Naive B cell (primary cell): Measurements from ENCODE around the gene RAB31. TPM values are rescaled to one million over a fixed set of nuclear protein-coding genes. Genes with fewer than 3 reads are reported as not detected.

Experiments
- ATAC-seq, 2 donors: fragments of 150-1000 bp; cut with Tn5 transposase; 2 replicates each; pipeline ENCODE4 v1.10.0; 2021; ENCODE audit warnings: low read depth in 2 of 2, mild to moderate bottlenecking in 2 of 2, moderate library complexity in 2 of 2
- DNase-seq: peaks from one replicate; pipeline ENCODE4 v3.0.0; 2022
- H3K27ac Mint-ChIP-seq, 6 donors: one replicate each; pipeline ENCODE4 v1.8.0; 2020 to 2022; ENCODE audit warnings: mild to moderate bottlenecking in 6 of 6, mixed read lengths in 6 of 6, moderate library complexity in 5 of 6, inconsistent platforms in 2 of 6
- H3K27me3 Mint-ChIP-seq, 3 donors: one replicate each; pipeline ENCODE4 v1.8.0; 2021 to 2022; ENCODE audit warnings: mixed read lengths in 3 of 3, mild to moderate bottlenecking in 1 of 3
- H3K36me3 Mint-ChIP-seq, 2 donors: one replicate each; pipeline ENCODE4 v1.8.0; 2020 to 2022; ENCODE audit warnings: mixed read lengths in 2 of 2, inconsistent platforms in 1 of 2, mild to moderate bottlenecking in 1 of 2
- H3K4me1 Mint-ChIP-seq, 3 donors: one replicate each; pipeline ENCODE4 v1.8.0; 2020 to 2022; ENCODE audit warnings: mixed read lengths in 3 of 3, inconsistent platforms in 1 of 3, mild to moderate bottlenecking in 1 of 3, moderate library complexity in 1 of 3
- H3K4me3 Mint-ChIP-seq, 8 donors: one replicate each; pipeline ENCODE4 v1.8.0; 2020 to 2022; ENCODE audit warnings: mild to moderate bottlenecking in 8 of 8, mixed read lengths in 8 of 8, moderate library complexity in 8 of 8, inconsistent platforms in 2 of 8
- H3K9me3 Mint-ChIP-seq, 7 donors: one replicate each; pipeline ENCODE4 v1.8.0; 2020 to 2022; ENCODE audit warnings: mixed read lengths in 7 of 7, mild to moderate bottlenecking in 5 of 7, inconsistent platforms in 2 of 7, moderate library complexity in 1 of 7
- polyA plus RNA-seq, 6 donors: library from polyadenylated mRNA; unstranded; fragments of 300-500 nt; fragmentation: Illumina TruSeq; gene quantifications; one replicate each; pipeline ENCODE4 v1.2.3, GENCODE V29; 2021; ENCODE audit warnings: low read depth in 6 of 6

RAB31 gene
- polyA plus RNA-seq, 6 donors from 2014 or later, result 20.7 to 66.5 (median 38.6) TPM

DNA sequence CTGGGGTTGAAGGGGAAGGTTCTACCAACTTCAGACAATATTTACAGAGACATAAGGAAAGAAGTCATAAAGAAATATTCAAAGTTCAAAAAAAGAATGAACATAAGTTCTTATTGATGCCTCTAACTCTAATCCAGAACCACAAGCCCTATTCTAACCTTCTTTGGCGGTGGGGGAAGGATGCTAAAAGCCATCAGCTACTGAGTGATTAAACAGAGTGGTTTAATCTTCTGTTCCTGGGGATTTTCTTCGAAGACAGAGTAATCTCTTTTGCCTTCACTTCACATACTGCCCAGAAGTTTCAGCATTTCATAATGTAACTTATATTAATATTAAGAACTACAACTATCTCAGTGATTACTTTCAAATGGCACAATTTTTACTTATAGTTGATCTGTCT, 126.5 kb downstream of the RAB31 start:
- Mint-ChIP-seq H3K27me3 (peaks cover 0 to 26% (median 16%) of the 10 kb centered on the region in 3 donors), H3K4me1 (peaks cover 0 to 5% (median 0%) of the 10 kb centered on the region in 3 donors), H3K4me3 (no peak overlapping the region), H3K9me3 (peaks cover 0 to 1% (median 0%) of the 10 kb centered on the region in 7 donors), H3K27ac (no peak overlapping the region), H3K36me3 (peaks cover 8 to 15% of the 10 kb centered on the region in 2 donors)
- no peak for ATAC-seq
- DNase-seq, result no peak

DNA sequence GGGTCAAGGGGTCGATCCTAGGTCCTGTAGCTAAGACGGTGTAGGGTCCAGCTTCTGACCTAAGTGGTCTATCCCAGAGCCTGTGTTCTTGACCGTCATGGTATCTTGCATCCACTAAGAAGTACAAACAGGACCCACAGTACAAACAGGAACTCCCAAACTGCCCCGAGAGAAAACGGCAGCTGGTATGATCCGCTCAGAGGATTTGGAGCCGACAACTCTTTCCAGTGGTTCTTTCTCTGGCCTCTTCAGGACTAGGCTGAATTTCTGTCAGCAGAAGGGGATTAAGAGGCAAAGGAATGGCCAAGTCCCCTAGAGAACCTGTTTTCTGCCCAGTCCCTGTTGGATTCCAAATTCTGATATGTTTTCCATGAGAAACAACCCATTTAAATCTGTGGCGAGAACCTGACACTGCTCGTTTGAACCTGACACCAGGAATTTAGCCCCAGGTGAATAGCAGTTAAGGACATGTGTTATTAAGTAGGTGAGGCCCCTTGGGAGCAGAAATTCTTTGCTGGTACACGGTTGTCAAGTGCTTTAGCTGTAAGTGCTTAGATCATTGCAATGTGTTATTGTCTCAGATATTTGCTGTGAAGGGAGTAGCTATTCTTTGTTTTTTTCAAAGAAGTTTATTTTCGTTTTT, 127.1 kb downstream of the RAB31 start:
- no peak for ATAC-seq
- Mint-ChIP-seq H3K9me3 (peaks cover 0 to 1% (median 0%) of the 10 kb centered on the region in 7 donors), H3K27me3 (peaks cover 0 to 26% (median 16%) of the 10 kb centered on the region in 3 donors), H3K4me1 (peaks cover 0 to 5% (median 0%) of the 10 kb centered on the region in 3 donors), H3K27ac (no peak overlapping the region), H3K4me3 (no peak overlapping the region), H3K36me3 (peaks cover 8 to 15% of the 10 kb centered on the region in 2 donors)
- DNase-seq, result no peak

DNA sequence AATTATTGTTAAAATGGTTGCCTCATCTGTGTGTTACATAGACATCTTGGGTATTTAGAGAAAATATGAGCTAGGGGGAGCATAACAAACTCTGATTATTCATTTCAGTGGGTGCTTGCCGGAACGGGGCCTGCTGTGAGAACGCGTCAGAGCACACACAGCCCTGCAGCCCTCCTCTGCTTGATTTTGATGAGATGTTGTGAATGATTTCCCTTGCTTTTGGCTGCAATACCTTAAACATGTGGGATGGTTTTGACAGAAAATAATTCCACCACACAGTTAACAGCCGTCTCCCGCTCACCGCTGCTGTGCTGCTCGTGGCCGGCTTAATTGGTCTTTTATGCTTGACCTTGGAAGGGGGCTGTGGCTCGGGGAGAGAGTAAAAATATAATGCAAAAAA, 127.7 kb downstream of the RAB31 start:
- H3K27ac Mint-ChIP-seq, result no peak overlapping the region
- DNase-seq (no peak), ATAC-seq (no peak)
- peaks cover 0 to 1% (median 0%) of the 10 kb centered on the region in 7 donors for H3K9me3 Mint-ChIP-seq
- no peak overlapping the region for H3K4me3 Mint-ChIP-seq
- H3K4me1 Mint-ChIP-seq, result peaks cover 0 to 5% (median 0%) of the 10 kb centered on the region in 3 donors
- H3K27me3 Mint-ChIP-seq, result peaks cover 0 to 26% (median 16%) of the 10 kb centered on the region in 3 donors
- peaks cover 8 to 15% of the 10 kb centered on the region in 2 donors for H3K36me3 Mint-ChIP-seq

DNA sequence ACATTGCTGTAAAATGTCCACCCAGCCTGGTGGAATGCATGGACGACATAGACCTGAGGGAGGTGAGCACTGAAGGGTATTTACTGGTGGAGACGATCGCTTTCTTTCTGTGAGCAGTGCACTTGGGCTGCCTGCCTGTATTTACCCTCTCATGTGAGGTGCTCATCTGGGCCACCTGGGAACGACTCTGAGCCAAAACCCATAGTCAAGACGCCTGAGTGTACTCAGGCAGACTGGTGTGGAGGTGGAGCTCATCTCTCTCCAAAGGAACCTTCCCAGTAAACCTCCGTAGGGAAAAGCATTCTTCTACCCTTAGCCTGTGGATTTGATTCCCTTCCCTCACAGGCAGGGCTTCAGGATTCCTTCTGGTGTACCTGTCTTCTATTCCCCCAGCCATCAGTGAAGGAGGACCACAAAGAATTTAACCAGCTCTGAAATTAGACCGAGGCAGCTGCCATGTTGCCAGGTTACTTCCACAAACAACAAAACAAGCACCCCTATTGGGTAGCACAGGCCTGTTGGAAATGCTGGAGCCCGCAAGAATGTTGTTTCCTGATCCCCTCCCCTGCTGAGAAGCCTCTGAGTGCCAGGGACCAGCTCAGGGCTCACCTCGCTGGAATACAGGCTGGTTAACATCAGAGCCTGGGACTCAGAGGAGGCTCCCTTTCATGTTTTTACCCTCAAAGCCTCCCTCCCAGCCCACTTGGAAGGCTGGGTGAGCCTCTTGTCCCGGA, 130.2 kb downstream of the RAB31 start:
- Mint-ChIP-seq H3K27me3 (peaks cover 0 to 19% (median 16%) of the 10 kb centered on the region in 3 donors), H3K4me3 (no peak overlapping the region), H3K27ac (no peak overlapping the region), H3K36me3 (peaks cover 8% of the 10 kb centered on the region in 2 donors), H3K9me3 (peaks cover 0 to 1% (median 0%) of the 10 kb centered on the region in 7 donors), H3K4me1 (no peaks in the 10 kb centered on the region)
- ATAC-seq, result no peak
- DNase-seq, result no peak

DNA sequence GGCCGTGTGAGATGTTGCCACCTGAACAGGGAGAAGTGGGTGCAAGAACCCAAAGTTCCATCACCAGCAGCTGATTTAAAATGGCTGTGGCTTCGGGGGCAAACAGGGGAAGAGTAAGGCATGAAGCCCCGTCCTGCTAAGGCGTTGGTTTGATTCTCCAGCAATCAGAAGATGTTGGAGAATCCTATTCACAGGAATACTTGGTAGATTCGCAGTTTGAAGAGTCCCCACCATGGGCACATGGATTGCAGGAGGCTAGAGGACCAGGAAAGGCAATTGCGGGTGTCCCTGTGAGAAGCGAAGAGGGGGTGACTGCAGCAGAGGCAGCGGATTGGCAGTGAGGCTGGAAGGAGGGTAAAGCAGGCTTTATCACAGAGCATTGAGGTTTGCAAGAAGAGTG, 131.1 kb downstream of the RAB31 start:
- Mint-ChIP-seq H3K4me3 (no peak overlapping the region), H3K9me3 (peaks cover 0 to 1% (median 0%) of the 10 kb centered on the region in 7 donors), H3K27me3 (peaks cover 0 to 19% (median 16%) of the 10 kb centered on the region in 3 donors), H3K27ac (peak overlapping the region in 1 of 6 donors; percentile 88), H3K36me3 (peaks cover 8 to 12% of the 10 kb centered on the region in 2 donors), H3K4me1 (peaks cover 0 to 3% (median 2%) of the 10 kb centered on the region in 3 donors)
- no peak for ATAC-seq
- no peak for DNase-seq

DNA sequence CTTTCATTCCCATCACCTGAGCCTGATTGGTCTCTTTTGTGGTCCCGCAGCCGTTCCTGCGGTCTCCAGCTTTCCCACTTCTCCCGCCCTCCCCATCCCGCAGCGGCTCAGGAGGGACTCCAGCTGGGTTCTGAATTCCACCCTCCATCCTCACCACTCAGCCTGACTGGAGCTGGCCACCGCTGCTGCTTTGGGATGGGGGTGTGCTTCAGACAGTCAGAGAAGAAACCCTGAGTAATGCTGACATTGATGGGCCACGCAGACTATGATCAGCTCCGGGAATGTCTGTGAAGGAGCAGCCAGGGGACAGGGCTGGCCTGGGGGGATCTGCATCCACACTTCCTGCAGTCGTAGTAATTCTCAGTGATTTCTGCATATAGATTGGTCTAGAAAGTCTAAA, 131.8 kb downstream of the RAB31 start:
- Mint-ChIP-seq H3K9me3 (peaks cover 0 to 1% (median 0%) of the 10 kb centered on the region in 7 donors), H3K36me3 (peaks cover 8 to 12% of the 10 kb centered on the region in 2 donors), H3K4me3 (no peak overlapping the region), H3K27ac (no peak overlapping the region), H3K27me3 (peaks cover 0 to 19% (median 16%) of the 10 kb centered on the region in 3 donors), H3K4me1 (peaks cover 0 to 5% (median 2%) of the 10 kb centered on the region in 3 donors)
- no peak for ATAC-seq
- DNase-seq, result no peak

DNA sequence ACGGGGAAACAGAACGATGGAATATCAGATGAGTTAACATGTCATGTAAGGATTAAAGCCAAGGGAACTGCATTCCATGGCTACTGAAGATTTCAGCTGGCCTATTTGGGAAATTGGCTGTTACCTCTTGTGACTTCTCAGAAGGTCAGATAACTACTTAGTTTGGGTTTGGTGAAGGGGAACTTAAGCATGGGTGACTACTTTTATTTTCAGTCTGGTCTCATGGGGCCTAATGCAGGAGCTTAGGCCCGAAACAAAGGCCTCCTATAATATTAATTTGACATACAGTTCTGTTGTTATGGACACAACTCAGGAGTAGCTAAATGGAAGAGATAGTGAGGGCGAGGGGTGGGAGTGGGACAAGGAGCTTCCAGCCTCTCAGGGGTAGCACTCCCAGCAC, 133.7 kb downstream of the RAB31 start:
- DNase-seq (no peak), ATAC-seq (no peak)
- peaks cover 0 to 1% (median 0%) of the 10 kb centered on the region in 7 donors for H3K9me3 Mint-ChIP-seq
- H3K4me3 Mint-ChIP-seq, result no peak overlapping the region
- H3K27me3 Mint-ChIP-seq, result peaks cover 4 to 17% (median 12%) of the 10 kb centered on the region in 3 donors
- peaks cover 0 to 5% (median 2%) of the 10 kb centered on the region in 3 donors for H3K4me1 Mint-ChIP-seq
- peaks cover 3 to 13% of the 10 kb centered on the region in 2 donors for H3K36me3 Mint-ChIP-seq
- no peak overlapping the region for H3K27ac Mint-ChIP-seq

DNA sequence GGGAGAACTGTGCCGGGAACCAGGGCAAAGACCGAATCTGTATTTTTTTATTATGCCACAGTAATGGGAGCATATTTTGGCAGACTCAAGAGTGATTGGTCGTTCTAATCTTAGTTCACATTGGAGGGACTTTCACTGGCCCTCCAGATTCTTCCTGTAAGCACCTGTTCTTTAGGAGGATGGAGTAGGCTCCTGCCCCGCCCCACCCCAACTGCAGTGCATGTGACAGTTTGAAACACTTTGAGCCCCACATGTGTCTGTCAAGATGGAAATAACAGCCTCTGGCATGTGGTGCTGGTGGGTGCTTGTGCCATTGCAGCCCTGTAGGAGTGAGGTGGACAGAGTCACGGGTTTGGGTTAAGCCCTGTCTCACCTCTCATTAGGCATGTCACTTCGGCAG, 134.3 kb downstream of the RAB31 start:
- no peak overlapping the region for H3K27ac Mint-ChIP-seq
- ATAC-seq, result no peak
- peaks cover 0 to 5% (median 2%) of the 10 kb centered on the region in 3 donors for H3K4me1 Mint-ChIP-seq
- H3K27me3 Mint-ChIP-seq, result peaks cover 8 to 17% (median 9%) of the 10 kb centered on the region in 3 donors
- H3K9me3 Mint-ChIP-seq, result no peaks in the 10 kb centered on the region
- DNase-seq, result no peak
- H3K4me3 Mint-ChIP-seq, result no peak overlapping the region
- H3K36me3 Mint-ChIP-seq, result peaks cover 0 to 16% of the 10 kb centered on the region in 2 donors

DNA sequence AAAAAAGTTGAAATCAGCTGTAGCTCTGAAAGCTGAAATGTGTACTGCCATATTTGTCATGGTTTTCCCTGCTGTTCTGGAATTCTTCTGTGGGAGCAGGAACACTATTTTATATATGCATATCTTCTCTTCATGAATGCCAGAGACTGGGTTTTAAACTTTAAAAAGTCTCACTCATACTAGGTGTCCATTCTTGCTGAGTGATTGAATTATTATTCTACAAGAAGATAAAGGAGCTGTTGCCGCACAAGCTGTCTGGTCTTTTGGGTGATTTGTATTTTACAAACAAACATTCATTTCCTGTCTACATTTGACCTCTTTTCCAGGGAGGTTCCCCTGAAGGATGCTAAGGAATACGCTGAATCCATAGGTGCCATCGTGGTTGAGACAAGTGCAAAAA, 137.2 kb downstream of the RAB31 start:
- Mint-ChIP-seq H3K36me3 (peaks cover 11 to 16% of the 10 kb centered on the region in 2 donors), H3K27ac (no peak overlapping the region), H3K9me3 (no peaks in the 10 kb centered on the region), H3K27me3 (peaks cover 14 to 27% (median 21%) of the 10 kb centered on the region in 3 donors), H3K4me3 (no peak overlapping the region), H3K4me1 (peaks cover 0 to 9% (median 5%) of the 10 kb centered on the region in 3 donors)
- ATAC-seq (no peak), DNase-seq (no peak)

DNA sequence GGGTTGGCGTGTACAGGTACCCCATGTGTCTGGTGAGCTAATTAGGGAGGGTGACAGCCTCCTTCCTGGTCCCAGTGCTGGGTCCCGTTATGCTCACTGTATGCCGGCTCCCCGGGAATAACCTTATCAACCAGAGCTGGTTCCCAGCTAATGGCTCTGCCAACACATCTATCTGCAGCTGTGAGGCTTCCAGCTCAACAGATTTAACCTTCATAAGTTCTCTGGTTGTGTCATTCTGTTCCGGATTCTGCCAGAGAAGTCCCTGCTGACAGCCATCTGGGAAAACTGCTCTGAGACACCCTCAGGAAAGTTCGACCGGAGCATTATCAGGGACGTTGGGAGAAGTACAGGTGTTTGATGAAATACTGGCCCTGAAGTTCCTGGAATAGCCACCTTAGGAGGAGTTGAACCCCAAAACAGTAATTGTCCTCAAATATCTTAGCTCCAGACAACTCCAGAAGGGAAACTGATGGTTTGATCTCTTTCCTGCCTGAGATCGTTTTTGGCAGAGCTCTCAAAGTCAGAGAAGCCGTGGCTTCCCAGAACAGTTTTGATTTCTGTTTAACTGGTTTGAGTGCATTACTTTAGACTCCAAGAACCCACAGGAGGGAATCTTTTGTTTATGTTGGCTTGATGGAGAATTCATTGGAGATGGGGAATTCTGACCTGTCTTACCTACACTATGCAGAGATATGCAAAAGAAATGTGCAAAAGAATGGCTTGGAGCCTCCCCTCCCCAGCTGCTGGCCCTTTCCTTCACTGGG, 138.2 kb downstream of the RAB31 start:
- no peak overlapping the region for H3K4me3 Mint-ChIP-seq
- ATAC-seq (no peak), DNase-seq (no peak)
- peaks cover 11 to 16% of the 10 kb centered on the region in 2 donors for H3K36me3 Mint-ChIP-seq
- H3K27me3 Mint-ChIP-seq, result peaks cover 14 to 27% (median 21%) of the 10 kb centered on the region in 3 donors
- H3K4me1 Mint-ChIP-seq, result peaks cover 0 to 9% (median 5%) of the 10 kb centered on the region in 3 donors
- H3K27ac Mint-ChIP-seq, result peak overlapping the region in 1 of 6 donors; percentile 14
- H3K9me3 Mint-ChIP-seq, result no peaks in the 10 kb centered on the region

DNA sequence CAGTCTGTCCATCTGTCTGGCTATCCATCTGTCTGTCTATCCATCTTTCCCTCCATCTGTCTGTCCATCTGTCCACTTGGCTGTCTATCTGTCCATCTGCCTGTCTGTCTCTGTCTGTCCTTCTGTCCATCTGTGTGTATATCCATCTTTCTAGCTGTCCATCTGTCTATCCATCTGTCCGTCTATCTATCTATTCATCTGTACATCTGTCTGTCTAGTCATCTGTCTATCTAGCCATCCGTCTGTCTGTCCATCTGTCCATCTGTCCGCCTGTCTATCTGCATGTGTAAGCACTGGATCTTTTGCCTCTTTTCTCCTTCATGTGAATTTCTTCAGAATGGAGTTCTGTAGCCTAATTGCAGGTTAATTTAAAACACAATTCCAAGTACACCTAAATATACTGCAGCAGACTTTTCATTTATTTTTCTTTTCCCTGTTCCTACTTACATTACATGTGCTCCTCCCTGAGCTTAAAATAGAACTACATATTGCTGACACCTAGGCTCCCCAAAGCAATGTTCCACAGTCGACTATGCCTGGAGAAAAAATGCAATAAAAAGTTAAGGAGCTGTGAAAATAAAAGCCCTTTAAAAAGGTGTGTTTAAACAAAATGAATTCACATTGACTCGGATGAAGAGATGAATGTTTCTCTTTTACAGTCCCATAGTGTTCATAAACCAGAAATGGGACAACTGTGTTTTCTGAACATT, 140.2 kb downstream of the RAB31 start:
- Mint-ChIP-seq H3K27me3 (peaks cover 14 to 27% (median 21%) of the 10 kb centered on the region in 3 donors), H3K4me3 (no peak overlapping the region), H3K36me3 (peaks cover 11 to 16% of the 10 kb centered on the region in 2 donors), H3K4me1 (peaks cover 0 to 9% (median 5%) of the 10 kb centered on the region in 3 donors), H3K27ac (no peak overlapping the region), H3K9me3 (no peaks in the 10 kb centered on the region)
- DNase-seq (no peak), ATAC-seq (no peak)

DNA sequence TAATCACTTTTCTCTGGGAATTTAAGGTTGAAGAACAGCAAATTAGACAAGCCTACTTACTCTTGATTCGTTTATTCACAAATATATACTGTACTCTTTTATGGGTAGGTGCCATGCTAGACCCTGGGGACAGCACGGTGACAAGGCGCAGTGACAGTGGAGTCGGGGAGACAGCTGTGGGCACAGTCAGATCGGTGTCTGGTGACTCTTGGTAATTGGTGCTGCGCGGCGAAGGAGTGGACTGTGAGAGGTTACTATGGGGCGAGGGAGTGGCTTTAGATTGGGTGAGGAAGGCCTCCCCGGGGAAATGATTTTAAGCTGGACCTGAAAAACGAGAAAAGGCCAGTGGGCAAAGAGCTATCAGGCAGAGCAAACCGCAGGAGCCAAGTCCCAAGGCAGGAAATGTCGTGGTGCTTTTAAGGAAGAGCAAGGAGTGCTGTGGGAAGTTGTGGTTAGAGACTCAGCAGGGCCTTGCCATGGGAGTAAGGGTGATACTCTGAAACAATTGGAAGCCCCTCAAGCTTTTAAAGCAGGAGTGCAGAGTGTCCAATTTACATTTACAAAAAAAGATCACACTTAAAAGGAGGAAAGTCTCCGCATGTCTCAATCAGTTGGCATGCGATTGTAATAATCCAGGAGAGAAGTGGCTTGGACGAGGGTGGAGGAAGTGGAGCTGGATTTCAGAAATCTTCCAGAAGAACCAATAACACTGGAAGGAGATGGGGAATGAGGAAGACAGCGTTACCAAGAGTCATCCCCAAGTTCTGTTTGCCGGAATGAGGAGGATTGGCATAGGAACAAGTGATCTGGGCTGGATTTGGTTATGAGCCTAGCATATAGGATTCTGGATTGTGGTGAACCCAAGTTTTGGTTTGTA, 141.5 kb downstream of the RAB31 start:
- Mint-ChIP-seq H3K9me3 (no peaks in the 10 kb centered on the region), H3K27me3 (peaks cover 14 to 33% (median 21%) of the 10 kb centered on the region in 3 donors), H3K4me3 (no peak overlapping the region), H3K36me3 (peaks cover 11 to 15% of the 10 kb centered on the region in 2 donors), H3K4me1 (peaks cover 0 to 7% (median 0%) of the 10 kb centered on the region in 3 donors), H3K27ac (peak overlapping the region in 3 of 6 donors; percentile 16 to 75 (median 69))
- DNase-seq (no peak), ATAC-seq (no peak)
